HG02970 (cell line): Measurements from ENCODE around the gene SLC38A2.

Experiments used
- ATAC-seq: cut with Tn5 transposase; IDR thresholded peaks from one replicate; pipeline ENCODE4 v1.9.1; 2021; ENCODE audit warnings: mild to moderate bottlenecking, moderate library complexity, moderate number of reproducible peaks; ENCODE audit not compliant: unreplicated experiment, low FRiP score

SLC38A2 gene

GRCh38 chr12:46377678-46378077, 5.1 kb upstream of the SLC38A2 start:
- ATAC-seq = no peak

GRCh38 chr12:46376579-46376978, 4.0 kb upstream of the SLC38A2 start:
- ATAC-seq = no peak

- ATAC-seq = no peak
Measured at GRCh38 chr12:46374711-46375110, 2.1 kb upstream of the SLC38A2 start.

GRCh38 chr12:46374310-46374709, 1.7 kb upstream of the SLC38A2 start:
- no peak for ATAC-seq

- ATAC-seq = no peak
Measured at GRCh38 chr12:46373301-46374296, 1.0 kb upstream of the SLC38A2 start.

GRCh38 chr12:46371718-46372543, 642 bp downstream of the SLC38A2 start:
- ATAC-seq = peak; percentile 29

- peak; percentile 48 for ATAC-seq
Measured at GRCh38 chr12:46370792-46371717, 1.5 kb downstream of the SLC38A2 start.

GRCh38 chr12:46370380-46370734, 2.2 kb downstream of the SLC38A2 start:
- ATAC-seq = no peak

GRCh38 chr12:46369474-46370379, 2.8 kb downstream of the SLC38A2 start:
- no peak for ATAC-seq

- no peak for ATAC-seq
Measured at GRCh38 chr12:46369095-46369473, 3.5 kb downstream of the SLC38A2 start.

GRCh38 chr12:46368684-46369083, 3.9 kb downstream of the SLC38A2 start:
- no peak for ATAC-seq

- no peak for ATAC-seq
Measured at GRCh38 chr12:46368138-46368537, 4.4 kb downstream of the SLC38A2 start.

- ATAC-seq = no peak
Measured at GRCh38 chr12:46367351-46368029, 5.1 kb downstream of the SLC38A2 start.

GRCh38 chr12:46366771-46367170, 5.8 kb downstream of the SLC38A2 start:
- ATAC-seq = no peak

- ATAC-seq = no peak
Measured at GRCh38 chr12:46365951-46366379, 6.6 kb downstream of the SLC38A2 start.

- ATAC-seq = no peak
Measured at GRCh38 chr12:46364777-46365580, 7.6 kb downstream of the SLC38A2 start.

- no peak for ATAC-seq
Measured at GRCh38 chr12:46364300-46364696, 8.3 kb downstream of the SLC38A2 start.
